IMR-90 (cell line): ENCODE measurements around the gene LTN1.

Source experiments
- CEBPB ChIP-seq: IDR thresholded peaks from 2 replicates; pipeline ENCODE4 v1.6.1; 2012; ENCODE audit warnings: low read depth, low read length, improper control_type of control experiment
- MAFK ChIP-seq: IDR thresholded peaks from 2 replicates; pipeline ENCODE4 v1.6.1; 2012; ENCODE audit warnings: low read depth, low read length, improper control_type of control experiment
- NFE2L2 ChIP-seq: fragments of 150-350 bp; IDR thresholded peaks from 2 replicates; pipeline ENCODE4 v1.6.1; 2016; ENCODE audit warnings: low read depth, mild to moderate bottlenecking, low read length
- POLR2A ChIP-seq: IDR thresholded peaks from 2 replicates; pipeline ENCODE4 v1.6.1; 2012; ENCODE audit warnings: mild to moderate bottlenecking, low read depth, low read length
- RAD21 ChIP-seq: IDR thresholded peaks from 2 replicates; pipeline ENCODE4 v1.6.1; 2012; ENCODE audit warnings: low read length, improper control_type of control experiment
- RFX5 ChIP-seq: IDR thresholded peaks from 2 replicates; pipeline ENCODE4 v1.8.0; 2012; ENCODE audit warnings: low read depth, mild to moderate bottlenecking, low read length, moderate library complexity
- TF ChIP-seq, protein P1 (sequence below): conservative IDR thresholded peaks from 2 replicates; pipeline ENCODE4 v1.5.1; 2012; ENCODE audit warnings: mild to moderate bottlenecking, low read depth, low read length, improper control_type of control experiment

DNA sequence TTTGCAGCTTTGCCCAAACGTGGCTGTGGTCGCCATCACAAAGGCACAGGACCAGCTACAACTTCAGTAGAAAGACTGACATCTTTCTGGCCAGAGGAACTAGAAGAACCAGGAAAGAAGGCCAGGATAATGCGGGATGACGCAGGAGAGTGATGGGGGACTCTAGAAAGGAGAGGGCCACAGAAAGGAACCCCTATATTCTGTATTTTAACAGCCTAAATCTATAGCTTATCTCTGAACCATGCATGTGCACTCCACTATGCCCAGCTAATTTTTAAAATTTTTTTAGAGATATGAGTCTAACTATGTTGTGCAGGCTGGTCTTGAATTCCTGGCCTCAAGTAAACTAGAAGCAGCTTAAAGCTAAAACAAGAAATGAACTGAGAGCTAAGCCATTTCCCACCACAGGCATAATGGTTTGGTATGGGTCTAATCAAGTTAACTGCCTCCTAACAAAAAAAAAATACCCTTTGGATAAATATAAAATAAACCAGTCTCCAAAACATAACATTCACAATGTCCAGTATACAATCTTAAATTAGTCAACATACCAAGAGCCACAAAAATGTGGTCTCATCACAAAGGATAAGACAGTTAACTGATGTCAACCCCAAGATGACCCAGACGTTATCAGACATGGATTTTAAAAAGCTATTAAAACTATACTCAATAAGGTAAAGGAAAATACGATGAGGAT lies 18.0 kb downstream of the LTN1 start:
- TF ChIP-seq RAD21: no peak
- TF ChIP-seq RFX5: no peak
- TF ChIP-seq, protein P1, sequence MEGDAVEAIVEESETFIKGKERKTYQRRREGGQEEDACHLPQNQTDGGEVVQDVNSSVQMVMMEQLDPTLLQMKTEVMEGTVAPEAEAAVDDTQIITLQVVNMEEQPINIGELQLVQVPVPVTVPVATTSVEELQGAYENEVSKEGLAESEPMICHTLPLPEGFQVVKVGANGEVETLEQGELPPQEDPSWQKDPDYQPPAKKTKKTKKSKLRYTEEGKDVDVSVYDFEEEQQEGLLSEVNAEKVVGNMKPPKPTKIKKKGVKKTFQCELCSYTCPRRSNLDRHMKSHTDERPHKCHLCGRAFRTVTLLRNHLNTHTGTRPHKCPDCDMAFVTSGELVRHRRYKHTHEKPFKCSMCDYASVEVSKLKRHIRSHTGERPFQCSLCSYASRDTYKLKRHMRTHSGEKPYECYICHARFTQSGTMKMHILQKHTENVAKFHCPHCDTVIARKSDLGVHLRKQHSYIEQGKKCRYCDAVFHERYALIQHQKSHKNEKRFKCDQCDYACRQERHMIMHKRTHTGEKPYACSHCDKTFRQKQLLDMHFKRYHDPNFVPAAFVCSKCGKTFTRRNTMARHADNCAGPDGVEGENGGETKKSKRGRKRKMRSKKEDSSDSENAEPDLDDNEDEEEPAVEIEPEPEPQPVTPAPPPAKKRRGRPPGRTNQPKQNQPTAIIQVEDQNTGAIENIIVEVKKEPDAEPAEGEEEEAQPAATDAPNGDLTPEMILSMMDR: no peak
- no peak for TF ChIP-seq NFE2L2
- no peak for TF ChIP-seq CEBPB
- TF ChIP-seq MAFK: no peak
- TF ChIP-seq POLR2A: no peak
